NCI-H226 (cell line): ENCODE data around the gene ATIC.

Experiments used
- DNase-seq: peaks from one replicate; pipeline ENCODE4 v3.0.0-alpha.2; 2015

ATIC gene

DNA sequence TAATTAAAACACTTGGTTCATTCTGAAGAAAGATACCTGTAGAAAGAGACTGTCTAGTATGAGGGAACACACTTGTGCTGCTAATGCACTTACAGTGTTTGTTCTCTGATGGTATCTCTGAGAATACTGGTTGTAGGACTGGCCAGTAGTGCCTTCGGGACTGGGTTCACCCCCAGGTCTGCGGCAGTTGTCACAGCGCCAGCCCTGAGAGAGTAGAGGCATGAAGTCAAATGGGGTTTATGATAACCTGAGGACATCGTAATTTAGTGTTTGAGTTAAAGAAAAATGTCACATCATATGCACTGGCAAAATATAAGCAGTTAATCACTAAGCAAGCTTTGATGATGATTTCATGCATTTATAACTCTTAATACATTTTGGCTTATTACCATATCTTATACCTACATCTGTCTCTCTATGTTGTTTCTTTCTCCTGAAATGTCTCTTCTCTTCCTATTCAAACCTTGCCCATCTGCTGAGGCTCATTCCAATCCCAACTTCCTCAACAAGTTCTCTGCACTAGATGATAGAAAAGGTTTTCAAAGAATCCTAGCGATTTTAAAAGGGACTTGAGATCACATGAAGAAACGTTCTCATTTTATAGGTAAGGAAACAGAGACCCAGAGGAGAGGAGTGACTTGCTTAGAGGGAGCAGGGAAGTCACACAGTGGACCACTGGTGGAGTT, 50.2 kb downstream of the ATIC start:
- DNase-seq, result no peak

DNA sequence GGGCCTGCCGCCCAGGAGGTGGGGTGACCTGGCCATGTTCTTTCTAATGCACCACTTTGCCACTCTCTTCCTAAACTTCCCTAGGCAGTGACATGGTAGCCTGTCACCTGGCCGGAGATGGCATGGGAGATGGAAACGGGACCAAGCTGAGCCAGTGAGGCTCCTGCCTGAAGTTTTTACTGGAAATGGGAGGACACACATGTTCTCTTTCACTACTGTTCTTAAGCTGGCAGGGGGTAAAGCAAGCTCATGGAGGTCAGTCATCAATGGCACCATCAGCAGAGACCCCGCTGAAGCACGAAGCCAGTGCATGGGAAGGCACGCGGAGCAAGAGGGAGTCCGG, 50.7 kb downstream of the ATIC start:
- no peak for DNase-seq

DNA sequence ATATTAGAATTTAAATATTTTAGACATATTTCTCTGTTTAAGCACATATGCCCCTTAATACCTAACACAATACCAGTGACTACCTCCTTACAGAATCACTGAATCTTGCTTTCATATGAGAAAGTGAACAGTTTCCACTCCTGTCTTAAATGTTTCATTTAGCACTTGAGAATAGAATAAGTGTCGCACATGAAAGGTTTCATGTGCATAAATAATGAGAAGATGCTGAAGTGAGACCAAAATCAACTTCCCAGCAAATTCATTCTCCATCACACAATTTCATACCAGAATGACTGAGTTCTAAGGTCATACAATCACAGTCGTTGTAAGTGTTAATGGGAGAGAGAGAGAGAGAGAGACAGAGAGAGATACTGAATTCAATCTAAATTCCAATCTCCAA, 51.2 kb downstream of the ATIC start:
- DNase-seq, result no peak

DNA sequence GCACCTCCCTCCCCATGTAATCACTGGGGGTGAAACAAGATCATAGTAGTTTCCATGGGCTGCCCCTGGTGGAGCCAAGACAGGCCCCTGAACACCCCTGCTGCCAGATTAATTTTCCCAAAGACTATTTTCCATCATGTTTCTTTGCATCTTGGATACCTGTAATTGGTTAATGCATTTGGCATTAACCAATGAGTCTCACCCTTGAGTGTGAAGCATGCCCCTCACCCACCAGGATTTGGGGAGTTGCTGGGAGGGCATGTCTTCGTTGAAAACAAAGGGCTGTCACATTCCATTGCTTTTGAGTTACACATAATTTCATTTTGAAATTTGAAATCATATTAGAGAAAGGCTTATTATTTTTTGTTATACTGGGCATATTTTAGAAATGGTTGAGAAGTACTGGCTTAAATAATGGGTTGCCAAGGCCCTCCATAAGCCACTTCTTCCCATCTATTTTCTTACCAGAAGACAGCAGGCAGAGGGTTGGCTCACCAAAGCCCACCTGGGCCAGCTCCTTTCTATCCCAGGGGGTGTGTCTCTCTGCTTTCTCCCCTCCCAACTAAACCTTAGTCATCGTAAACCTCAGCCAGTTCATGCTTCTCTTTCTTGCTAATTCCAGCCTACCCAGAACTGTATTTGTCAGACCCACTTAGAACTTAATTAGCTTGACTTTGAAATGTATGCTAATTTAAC, 51.8 kb downstream of the ATIC start:
- DNase-seq, result no peak

DNA sequence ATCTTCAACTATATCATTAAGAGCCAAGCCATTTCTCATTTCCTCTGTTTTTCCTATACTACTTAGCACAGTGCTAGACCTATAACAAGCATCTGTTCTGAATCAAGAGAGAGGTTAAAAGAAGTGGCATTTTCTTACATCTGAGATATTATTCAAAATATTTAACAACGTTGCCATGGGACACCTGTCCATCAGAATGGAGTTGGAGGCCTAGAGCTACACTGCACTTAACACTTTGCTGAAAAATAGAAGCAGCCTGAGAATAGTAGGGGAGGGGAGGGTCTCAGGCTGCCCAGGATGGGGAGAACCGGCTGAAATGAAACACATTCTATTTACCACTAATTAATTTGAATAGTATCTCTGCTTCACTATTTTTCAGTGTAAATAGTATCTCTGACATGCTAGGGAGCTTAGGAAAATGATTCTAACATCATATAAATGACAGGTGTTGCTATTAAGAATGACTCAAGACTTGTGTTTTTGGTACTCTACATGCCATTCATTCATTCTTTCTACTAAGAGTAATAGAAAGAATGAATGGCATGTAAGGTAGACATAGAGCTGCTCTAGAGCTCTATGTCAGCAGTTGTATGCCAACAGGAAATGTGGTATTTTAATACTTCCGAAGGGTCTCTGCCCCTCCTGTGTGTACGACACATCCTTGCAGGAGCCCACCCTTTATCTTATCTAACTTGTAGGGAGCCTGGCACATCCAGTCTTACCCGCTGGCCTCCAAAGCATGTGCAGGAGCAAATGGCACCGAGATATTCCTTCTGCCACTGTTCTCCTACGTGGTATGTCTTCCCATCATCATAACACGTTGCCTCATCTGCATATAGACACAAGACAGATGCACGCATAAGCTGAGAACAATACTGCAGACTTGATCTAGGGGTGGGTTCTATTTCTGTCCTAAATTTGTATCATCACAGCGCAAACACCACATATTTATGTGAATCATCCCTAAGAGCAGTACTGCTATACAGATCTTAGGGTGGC, 52.6 kb downstream of the ATIC start:
- no peak for DNase-seq

DNA sequence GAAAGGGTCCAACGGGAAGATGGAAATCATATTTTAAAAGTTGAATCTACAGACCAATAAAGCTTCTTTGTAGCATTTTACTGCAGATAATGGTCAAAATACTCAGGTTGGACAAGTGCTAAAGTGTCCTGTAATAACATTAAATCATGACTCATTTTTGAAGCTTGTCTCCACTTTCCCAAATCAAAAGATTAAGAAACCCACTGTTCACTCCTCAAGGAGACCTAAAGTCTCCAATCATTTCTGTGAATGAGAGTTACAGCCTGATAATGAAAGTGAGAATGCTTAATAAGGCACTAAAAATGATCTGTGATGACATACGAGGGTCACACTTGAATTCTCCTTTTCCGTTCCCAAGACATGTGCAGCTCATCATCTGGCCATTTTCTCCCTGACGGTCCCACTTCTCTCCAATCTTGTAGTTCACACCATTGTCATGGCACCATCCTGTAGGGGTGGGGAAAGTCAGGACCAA, 53.4 kb downstream of the ATIC start:
- no peak for DNase-seq

DNA sequence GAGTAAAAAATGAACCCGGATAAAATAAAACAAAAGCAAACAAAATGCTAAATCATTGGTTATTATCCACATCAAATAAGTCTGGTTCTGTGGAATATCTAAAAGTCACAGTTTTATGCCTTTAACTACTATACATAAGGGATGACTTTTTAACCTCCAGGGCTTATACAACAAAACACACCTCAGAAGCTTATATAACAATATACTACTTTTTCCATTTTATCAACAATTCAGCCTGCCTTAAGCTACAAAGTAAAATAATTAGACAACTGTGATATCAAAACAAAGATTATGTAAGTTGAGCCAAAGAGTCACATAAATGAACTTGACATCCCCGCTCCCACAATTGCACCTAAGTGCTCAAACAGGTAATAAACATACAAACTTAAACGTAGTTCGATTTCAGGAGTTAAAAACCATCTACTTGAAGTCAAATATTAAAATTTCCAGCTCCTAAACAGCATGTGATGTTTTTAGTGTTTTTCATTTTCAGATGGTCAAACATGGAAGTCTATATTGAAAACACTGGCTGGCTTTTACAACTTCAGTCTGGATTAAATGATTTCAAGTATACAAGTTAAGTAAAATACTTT, 54.7 kb downstream of the ATIC start:
- DNase-seq, result no peak

DNA sequence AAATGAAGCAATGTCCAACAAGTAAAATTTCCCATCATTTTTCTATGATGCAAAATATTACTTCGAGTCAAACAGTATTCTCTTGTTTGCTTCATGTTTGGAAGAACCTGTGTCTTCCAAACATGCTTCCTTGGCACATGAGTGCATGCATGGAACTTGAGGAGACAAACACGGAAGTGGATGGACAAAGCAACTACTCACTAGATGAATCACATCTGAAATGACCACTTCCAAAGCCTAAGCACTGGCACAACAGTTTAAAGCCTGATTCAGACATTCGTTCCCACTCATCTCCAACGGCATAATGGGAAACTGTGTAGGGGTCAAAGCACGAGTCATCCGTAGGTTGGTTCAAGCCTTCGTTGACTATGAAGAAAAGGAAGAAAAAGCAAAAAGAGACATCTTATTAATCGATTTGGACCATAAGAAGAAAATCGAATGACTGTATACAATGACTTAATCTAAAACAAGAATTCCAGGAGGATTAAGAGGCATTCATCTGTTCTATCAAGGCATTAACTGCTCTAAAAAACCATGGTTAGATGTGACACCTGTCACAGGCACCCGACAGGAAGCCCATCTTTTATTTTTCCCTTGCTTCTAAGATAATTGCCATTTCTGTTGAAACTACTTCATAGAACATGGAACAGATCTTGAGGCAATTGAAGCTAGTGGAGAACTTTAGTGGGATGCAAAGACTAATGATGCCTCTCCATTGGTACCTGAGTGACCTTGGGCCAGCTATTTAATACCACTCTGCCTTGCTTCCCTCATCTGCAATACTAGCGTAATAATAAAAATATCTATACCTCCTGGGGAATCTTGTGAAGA, 56.0 kb downstream of the ATIC start:
- no peak for DNase-seq

DNA sequence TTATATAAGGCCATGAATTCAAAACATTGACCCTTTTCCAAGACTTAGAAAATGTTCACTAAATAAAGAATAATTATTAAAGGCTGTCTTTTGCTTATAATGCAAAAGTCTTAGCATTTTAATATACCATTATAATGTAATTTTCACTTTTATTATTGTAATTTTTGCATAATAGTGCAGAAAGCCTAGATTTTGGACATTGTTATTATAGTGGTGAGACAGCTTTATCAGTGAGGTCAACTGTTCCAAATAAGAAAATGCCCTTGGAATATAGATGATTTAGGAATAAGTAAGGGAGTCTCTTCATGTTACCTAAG, 56.6 kb downstream of the ATIC start:
- DNase-seq, result no peak

DNA sequence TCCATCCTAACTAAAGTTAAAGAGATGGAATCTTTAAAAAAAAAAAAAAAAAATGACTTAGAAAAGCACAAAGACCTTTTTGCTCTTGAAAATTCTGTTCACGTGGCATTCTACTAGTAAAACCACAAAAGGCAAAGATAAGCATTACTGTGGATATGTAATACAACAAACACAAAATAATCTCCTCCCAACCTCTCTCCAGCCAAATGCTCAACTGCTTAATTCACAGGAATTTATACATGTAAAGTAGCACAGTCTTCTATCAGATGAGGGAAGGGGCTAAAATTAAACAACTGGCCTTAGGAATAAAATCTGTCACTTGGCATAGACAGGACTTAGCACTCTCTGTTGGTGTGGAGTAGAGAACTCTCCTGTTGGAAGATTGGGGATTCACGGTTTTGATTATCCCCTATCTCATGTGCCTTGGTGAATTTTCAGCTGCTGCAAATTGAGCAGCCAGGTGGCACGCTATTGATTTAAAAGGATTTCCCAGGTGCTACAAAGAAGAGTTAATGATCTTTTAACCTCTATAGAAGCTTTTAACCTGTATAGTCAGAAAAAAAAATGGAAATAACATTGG, 57.4 kb downstream of the ATIC start:
- no peak for DNase-seq

DNA sequence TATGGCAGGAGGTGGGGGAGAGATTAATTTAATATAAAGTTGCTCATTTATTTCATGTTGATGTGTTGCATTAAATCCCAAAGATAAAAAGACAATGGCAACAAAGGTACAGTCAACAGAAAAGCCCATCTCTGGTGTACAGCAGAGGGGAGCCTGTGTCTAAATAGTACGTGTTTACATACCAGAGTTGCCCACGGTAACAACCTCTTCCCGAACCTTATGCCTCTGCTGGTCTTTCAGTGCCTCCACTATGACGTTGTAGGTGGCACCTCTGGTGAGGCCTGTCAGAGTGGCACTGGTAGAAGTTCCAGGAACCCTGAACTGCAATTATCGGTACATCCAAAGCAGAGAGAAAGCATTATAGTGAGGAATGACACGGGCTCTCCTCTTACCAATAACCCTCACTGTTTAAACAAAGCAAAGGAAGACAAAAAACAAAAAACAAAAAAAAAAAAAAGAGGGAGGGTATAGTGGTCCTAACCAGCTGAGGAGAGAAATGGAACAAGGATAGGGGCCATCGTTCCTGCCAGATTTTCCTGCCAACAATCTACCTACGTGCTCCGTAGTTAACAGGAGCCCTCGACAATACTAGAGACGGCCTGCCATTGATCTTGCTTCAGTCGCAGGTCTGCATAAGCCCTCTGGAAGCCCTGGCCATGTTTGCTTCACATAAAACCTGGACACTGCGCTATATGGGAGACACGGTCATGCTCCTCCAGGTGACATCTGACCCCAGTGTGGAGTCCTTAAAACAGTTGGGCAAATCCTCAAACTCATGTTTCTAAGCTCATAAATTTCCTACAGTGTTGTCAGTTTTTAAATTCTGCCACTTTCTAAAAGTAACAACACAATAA, 58.5 kb downstream of the ATIC start:
- DNase-seq, result no peak

DNA sequence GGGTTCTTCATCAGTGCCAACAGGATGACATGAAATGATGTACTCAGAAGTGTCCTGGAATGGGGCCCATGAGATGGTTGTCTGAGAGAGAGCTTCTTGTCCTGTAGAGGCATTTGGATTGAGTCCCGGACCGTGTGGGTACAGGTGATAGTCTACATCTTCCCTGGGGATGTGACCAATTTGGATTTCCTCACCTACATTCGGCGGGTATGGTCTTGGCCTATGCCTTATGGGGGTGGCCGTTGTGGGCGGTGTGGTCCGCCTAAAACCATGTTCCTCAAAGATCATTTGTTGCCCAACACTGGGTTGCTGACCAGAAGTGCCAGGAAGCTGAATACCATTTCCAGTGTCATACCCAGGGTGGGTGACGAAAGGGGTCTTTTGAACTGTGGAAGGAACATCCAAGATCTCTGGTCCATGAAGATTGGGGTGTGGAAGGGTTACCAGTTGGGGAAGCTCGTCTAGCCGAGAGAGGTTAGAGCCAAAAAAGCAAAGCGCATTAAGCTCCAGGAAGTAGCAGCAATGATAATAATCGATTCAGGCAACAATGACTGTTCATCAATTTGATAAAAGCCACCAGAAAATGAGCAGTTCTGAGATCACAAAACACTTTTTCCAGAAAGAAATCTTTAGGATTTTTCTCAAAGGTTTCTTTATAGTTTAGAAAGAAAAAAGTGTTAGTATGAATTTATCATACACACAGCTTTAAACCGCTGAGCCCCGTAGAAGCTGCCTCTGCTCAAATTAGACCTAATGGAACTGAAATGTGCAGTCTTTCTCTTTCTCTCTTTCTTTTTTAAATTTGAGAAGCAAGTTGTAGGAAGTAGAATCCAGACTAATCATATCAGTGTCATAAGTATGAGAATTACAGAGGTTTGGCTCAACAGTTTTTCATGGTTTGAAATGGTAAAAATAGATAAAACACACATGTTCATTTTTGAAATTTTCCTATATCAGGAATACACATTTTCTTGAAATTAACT, 60.3 kb downstream of the ATIC start:
- DNase-seq, result no peak

DNA sequence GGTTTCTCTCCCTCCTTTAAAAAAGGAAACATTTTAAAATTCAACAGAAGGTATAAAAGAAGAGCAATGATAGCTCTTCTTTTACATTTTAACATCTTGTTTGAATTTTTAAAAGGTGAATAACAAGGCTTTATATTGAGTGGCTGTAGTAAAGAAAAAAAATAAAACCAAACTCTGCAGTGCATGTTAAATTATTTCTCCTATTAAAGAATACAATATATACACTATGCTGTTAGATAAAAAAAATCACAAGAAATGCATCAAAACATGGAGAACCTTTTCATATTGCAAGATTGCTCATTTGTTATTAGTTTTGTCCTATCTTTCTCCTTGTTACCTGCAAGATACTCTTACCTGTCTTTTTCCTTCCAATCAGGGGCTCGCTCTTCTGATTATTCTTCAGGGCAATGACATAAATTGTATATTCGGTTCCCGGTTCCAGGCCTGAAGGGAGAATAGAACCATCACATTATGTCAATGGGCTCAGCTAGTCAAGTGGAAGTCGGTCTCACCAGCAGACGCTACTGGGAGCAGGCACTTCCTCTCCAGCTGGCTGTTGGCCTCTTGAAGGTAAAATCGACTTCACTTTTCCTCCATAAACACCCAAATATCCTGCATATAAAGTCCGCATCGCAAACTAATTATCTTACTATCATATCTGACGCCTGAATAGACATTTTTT, 61.2 kb downstream of the ATIC start:
- no peak for DNase-seq

DNA sequence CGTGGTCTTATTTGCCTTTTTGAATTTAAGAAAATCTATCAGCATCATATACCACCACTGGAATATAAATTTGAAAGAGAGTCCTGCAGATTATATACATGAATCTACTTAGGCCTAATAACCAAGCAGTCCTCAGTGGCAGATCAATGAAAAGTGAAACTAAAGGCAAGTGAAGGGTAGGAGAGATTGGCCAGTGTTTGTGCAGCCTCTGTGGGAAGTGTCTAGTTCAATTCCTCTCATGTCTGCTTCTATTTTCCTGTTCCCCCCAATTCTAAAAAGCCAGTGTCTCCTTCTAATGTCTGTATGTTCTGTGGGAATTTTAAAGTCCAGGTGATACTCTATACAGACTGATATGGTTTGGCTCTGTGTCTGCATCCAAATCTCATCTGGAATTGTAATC, 62.1 kb downstream of the ATIC start:
- no peak for DNase-seq

DNA sequence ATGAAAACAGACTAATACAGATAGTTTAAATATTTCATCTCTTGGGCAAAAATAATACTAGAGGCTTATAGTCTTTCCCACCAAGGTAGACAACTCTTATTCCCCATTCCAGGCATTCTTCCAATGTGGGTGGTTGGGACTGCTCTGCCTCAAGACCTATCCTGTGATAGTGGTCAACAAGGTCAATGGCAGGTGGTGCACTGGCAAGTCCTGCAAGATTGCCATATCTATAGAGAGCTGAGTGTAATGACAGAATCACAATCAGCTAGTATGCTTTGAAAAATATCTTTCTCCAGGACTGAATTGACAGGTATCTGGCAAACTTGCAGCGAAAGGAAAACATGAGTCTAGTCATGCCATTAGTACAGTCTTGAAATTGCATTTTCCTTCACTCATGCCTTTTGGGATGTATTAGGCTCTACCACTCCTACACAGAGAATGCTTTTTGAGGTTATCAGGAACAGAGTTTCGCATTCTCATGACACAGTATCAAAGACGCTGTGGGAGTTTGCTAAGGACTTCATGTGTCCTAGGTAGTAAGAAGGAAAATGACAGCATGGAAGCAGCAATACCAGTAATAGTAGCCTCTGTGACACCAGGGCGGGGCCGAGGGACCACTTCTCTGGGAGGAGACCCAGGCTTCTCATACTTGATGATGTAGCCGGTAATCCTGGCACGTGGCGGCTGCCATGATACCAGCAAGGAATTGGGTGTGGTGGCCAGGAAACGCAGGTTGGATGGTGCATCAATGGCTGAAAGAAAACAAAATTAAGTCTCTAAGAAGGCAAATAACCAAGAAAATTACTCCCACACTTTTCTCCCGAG, 63.0 kb downstream of the ATIC start:
- DNase-seq, result no peak

DNA sequence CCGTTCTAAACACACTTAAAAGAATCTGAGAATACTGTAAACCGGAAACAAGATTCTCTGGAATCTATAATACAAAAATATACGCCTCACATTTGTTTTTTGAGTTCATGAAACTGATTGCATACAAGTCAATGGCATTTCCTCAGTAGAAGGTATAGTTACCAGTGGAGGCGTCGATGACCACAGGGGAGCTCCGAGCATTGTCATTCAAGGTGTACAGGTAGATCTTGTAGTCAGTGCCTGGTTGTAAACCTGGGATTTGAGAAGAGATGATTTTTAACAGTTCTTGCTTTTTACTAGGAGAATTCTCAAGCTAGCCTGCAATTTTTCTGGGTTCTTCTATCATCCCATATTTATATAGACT, 63.6 kb downstream of the ATIC start:
- no peak for DNase-seq

DNA sequence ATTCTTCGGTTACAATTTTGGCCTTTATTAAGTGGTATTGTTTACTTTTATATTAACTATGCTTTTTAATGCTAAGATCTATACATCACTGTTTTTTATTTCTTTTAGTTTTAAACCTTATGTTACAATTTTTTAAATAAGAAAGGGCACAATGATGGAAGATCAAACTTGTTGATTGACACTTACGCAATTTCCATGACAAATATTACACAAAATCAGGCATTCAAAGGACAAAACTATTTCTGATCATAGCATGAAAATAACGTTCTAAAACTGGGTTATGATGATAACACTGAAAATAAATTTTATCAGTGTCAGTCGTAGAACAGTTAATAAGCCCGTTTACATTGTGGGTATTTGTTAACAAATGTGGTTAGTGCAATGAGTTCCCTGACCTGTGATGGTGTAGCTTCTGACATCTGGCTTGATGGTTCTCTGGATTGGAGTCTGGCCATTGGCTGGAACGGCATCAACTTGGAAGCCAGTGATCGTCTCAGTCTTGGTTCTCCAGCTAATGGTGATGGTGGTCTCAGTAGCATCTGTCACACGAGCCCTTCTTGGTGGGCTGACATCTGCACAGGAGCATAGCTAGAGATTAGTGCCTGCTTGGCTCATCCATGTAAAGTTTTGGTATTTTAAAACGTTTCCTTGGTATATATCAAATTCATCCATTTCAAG, 64.4 kb downstream of the ATIC start:
- DNase-seq, result no peak

DNA sequence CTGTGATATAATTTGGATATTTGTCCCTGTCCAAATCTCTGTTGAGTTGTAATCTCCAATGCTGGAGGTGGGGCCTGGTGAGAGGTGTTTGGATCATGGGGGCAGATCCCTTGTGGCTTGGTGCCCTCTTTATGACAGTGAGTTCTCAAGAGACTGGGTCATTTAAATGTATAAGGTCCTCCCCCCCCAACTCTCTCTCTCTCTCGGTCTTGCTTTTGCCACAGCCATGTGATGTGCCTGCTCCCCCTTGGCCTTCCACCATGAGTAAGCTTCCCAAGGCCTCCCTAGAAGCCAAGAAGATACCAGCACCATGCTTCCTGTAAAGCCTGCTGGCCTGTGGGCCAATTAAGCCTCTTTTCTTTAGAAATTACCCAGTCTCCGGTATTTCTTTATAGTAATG, 65.4 kb downstream of the ATIC start:
- DNase-seq, result no peak
